Left ventricle myocardium inferior (tissue), 1 donor: ENCODE measurements around the gene GINS1. TPM values are rescaled to one million over a fixed set of nuclear protein-coding genes. Genes with fewer than 3 reads are reported as not detected.

Experiments
- DNase-seq: peaks from one replicate; pipeline ENCODE4 v3.0.0-alpha.2; 2020
- H3K27ac ChIP-seq: fragments of 200-600 bp; replicated peaks from 2 replicates; pipeline ENCODE4 v1.8.0; 2021
- H3K27me3 ChIP-seq: fragments of 200-600 bp; 2 replicates; pipeline ENCODE4 v1.8.0; 2021; ENCODE audit warnings: low read depth
- H3K36me3 ChIP-seq: fragments of 200-600 bp; 2 replicates; pipeline ENCODE4 v1.8.0; 2021
- H3K4me1 ChIP-seq: fragments of 200-600 bp; 2 replicates; pipeline ENCODE4 v1.8.0; 2021
- H3K4me3 ChIP-seq: fragments of 200-600 bp; 2 replicates; pipeline ENCODE4 v1.8.0; 2021; ENCODE audit warnings: mild to moderate bottlenecking, moderate library complexity
- H3K9me3 ChIP-seq: fragments of 200-600 bp; replicated peaks from 2 replicates; pipeline ENCODE4 v1.8.0; 2021
- CTCF ChIP-seq: fragments of 200-600 bp; IDR thresholded peaks from 2 replicates; pipeline ENCODE4 v1.8.0; 2021; ENCODE audit warnings: antibody characterized with exemption, mild to moderate bottlenecking, borderline replicate concordance
- intact Hi-C: fragments of 100-400 bp; cut with micrococcal nuclease; formaldehyde crosslinking; loops from one replicate; pipeline ENCODE4 v1.11.0; 2022
- total RNA-seq: library from RNA; stranded (reverse); fragmentation: NEBNext Ultra II Directional; extraction: Animal tissue kit (Norgen Biotek cat#: 25700); gene quantifications from one replicate; pipeline ENCODE4 v1.2.1, GENCODE V29; 2021
- donor health status: DM: no; HTN: yes; CAD: no; lungs with severe emphysema.

The GINS1 gene
- total RNA-seq, 1 donor from 2014 or later: 0.41 TPM

GRCh38 chr20:25374842-25375241 lies 32.6 kb upstream of the GINS1 start:
- no peak for TF ChIP-seq CTCF
- intact Hi-C loops: loop anchor here (10.0 kb wide), 1 partner anchor 60 kb away; no protein-coding TSS in a partner anchor
- Histone ChIP-seq H3K27ac (no peak overlapping the region), H3K27me3 (no peaks in the 10 kb centered on the region), H3K9me3 (no peaks in the 10 kb centered on the region), H3K36me3 (no peaks in the 10 kb centered on the region), H3K4me3 (no peak overlapping the region), H3K4me1 (peaks cover 20% of the 10 kb centered on the region)
- DNase-seq: no peak

DNA sequence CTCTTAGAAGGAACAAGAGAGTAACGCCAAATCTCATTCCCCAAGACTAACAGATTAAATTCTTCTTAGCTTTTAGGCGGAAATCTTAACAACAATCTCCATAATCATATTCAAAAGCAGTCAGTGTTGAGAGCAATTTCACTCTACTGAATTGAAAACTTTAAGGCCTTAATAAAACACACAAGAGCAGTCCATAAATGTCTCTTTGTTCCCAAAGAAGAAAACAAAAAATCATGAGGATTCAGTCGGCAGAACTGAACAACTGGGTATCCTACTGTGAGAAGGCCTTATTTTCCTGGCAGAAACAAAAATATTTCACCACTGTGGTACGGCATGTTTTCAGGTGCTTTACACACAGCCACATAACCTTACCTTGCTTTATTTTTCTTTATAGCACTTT lies 31.2 kb upstream of the GINS1 start:
- DNase-seq: no peak

GRCh38 chr20:25376886-25377285 lies 30.6 kb upstream of the GINS1 start:
- Histone ChIP-seq H3K36me3 (no peaks in the 10 kb centered on the region), H3K4me3 (no peak overlapping the region), H3K27me3 (no peaks in the 10 kb centered on the region), H3K4me1 (peaks cover 32% of the 10 kb centered on the region), H3K27ac (no peak overlapping the region), H3K9me3 (no peaks in the 10 kb centered on the region)
- no peak for TF ChIP-seq CTCF
- no peak for DNase-seq
- intact Hi-C loops: loop anchor here (10.0 kb wide), 1 partner anchor 62 kb away; no protein-coding TSS in a partner anchor

More for the DNA sequence above, 31.2 kb upstream of the GINS1 start:
- Histone ChIP-seq H3K27me3 (no peaks in the 10 kb centered on the region), H3K36me3 (no peaks in the 10 kb centered on the region), H3K9me3 (no peaks in the 10 kb centered on the region), H3K4me3 (no peak overlapping the region), H3K4me1 (peaks cover 29% of the 10 kb centered on the region), H3K27ac (no peak overlapping the region)
- intact Hi-C loops: loop anchor here (10.0 kb wide), 1 partner anchor 61 kb away; no protein-coding TSS in a partner anchor
- no peak for TF ChIP-seq CTCF

GRCh38 chr20:25378189-25378883 lies 29.1 kb upstream of the GINS1 start:
- Histone ChIP-seq H3K9me3 (no peaks in the 10 kb centered on the region), H3K36me3 (no peaks in the 10 kb centered on the region), H3K4me3 (no peak overlapping the region), H3K27me3 (no peaks in the 10 kb centered on the region), H3K27ac (no peak overlapping the region), H3K4me1 (peaks cover 46% of the 10 kb centered on the region)
- TF ChIP-seq CTCF: no peak
- intact Hi-C loops: loop anchor here (10.0 kb wide), 1 partner anchor 64 kb away; no protein-coding TSS in a partner anchor
- DNase-seq: no peak

- Histone ChIP-seq H3K4me3 (no peak overlapping the region), H3K36me3 (no peaks in the 10 kb centered on the region), H3K27me3 (no peaks in the 10 kb centered on the region), H3K9me3 (no peaks in the 10 kb centered on the region), H3K4me1 (peaks cover 47% of the 10 kb centered on the region), H3K27ac (no peak overlapping the region)
- no peak for TF ChIP-seq CTCF
- intact Hi-C loops: loop anchor here (10.0 kb wide), 1 partner anchor 64 kb away; no protein-coding TSS in a partner anchor
- DNase-seq: no peak
Observed at GRCh38 chr20:25378884-25379733, 28.4 kb upstream of the GINS1 start.
